GM19397 (cell line): ENCODE results near the gene CLUH.

ENCODE experiments used
- ATAC-seq: cut with Tn5 transposase; IDR thresholded peaks from one replicate; pipeline ENCODE4 v1.9.1; 2021; ENCODE audit warnings: mild to moderate bottlenecking, moderate library complexity; ENCODE audit not compliant: unreplicated experiment

CLUH gene

GRCh38 chr17:2711608-2712299 lies at the start of gene CLUH:
TSS of gene CLUH (minus strand) at chr17:2711764. CDS start at chr17:2711661, 103 bp downstream.
- ATAC-seq, result peak; percentile 76

- no peak for ATAC-seq
Measured at GRCh38 chr17:2758870-2759269, 47.3 kb upstream of the CLUH start.

GRCh38 chr17:2755891-2756724 lies 44.5 kb upstream of the CLUH start:
- no peak for ATAC-seq

- ATAC-seq, result no peak
Measured at GRCh38 chr17:2751491-2751890, 39.9 kb upstream of the CLUH start.

- no peak for ATAC-seq
Measured at GRCh38 chr17:2750721-2751120, 39.2 kb upstream of the CLUH start.

DNA sequence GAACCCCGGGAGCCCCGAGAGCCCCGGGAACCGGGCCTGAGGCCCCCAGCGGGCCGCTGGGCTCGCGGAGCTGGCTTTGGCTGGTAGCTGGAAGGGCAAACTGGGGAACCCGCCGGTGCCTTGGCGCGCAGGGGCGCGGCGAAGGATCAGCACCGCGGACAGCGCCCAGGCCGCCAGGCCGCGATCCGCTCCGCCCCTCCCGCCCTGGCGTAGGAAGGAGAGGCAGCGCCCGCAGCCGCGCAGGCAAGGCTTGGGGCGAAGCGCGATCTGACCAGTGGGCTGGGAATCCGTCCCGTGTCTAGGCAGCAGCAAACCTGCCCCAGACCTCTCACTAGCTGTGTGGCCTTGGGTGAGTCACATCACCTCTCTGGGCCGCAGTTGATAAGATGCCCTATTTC lies 38.2 kb upstream of the CLUH start:
- ATAC-seq, result no peak

GRCh38 chr17:2749058-2749783 lies 37.7 kb upstream of the CLUH start, which contains the start of gene CCDC92B:
TSS of gene CCDC92B (minus strand) at chr17:2749652. CDS start at chr17:2735145, 14,507 bp downstream.
- no peak for ATAC-seq

- no peak for ATAC-seq
Measured at GRCh38 chr17:2745317-2746037, 33.9 kb upstream of the CLUH start.

DNA sequence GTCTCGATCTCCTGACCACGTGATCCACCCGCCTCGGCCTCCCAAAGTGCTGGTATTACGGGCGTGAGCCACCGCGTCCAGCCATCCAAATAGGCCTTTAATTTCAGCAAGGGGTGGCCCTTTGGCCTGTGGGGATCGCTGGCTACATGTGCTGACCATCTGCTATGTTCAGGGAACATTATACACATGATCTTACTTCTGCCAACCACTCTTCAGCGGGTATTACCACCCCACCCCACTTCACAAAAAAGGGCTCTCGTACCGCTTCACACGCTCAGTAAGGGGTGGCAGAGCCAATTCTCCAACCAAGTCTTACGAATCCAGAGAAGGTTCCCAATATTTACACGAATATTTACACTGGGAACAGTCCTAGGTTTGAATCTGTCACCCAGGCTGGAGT lies 26.1 kb upstream of the CLUH start:
- ATAC-seq, result no peak

DNA sequence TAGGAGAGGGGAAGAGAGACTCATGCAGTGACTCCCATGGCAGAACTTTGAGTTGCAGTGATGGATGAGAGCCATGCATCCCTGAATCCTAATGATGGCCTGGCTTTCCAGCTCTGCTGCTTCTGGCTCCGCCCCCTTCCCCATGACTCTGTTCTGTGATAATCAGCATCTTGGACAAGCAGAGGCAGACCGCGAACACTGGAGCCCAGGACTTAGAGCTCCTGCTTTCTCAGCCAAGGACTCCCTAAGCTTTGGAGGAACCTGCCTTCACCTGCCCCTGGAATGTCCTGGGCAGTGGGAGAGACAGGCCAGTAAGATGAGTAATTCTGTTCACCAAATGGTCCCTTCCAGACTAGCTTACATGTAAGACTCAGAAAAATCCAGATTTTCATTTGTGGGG lies 25.4 kb upstream of the CLUH start:
- no peak for ATAC-seq

GRCh38 chr17:2735896-2736295 lies 24.3 kb upstream of the CLUH start:
- ATAC-seq, result no peak

DNA sequence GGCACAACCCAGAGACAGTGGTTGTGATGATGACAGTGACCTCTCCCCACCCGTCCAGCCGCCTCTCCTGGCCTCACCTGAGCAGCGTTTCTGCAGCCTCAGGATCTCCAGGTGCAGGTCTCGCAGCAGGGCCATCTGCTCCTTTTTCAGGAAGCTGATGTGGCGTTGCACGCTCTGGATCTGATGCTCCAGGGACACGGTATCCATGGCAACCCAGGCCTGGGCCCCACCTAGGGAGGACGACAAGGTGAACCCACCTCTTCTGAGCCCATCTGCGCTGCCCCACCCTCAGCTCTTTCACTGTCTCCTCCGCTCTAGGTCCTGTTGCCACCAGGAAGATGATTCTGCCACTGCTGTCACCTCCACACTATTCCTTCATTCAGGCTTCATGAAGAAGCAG lies 23.4 kb upstream of the CLUH start:
- ATAC-seq, result no peak

GRCh38 chr17:2731807-2732206 lies 20.2 kb upstream of the CLUH start:
- ATAC-seq, result no peak

DNA sequence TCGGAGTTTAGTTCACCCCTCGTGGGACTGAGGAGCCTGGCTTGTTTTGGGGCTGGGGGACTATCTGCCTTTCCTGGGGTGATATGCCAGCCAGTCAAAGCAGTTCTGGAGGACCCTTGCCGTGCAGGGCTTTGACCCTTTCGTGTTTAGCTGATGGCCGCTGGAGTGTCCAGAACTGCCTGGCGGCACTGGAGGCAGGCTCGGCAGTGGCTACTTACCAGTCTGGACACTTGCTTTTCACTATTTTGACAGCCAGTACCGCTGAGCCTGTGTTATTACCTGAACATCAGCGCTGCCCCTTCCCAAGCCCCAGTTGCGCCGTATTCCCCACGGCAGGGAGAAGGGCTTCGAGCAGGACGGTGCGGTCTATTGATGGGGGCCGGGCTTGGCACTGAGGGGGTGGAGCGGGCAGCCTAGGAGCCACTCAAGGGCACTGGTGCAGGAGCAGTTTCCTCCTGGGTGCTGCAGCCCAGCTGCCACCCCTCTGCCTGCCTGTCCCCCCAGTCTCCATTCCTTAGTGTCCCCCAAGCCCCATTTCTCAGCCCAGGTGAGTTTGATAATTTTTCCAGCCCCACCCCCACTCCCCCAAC lies 19.3 kb upstream of the CLUH start:
- ATAC-seq, result no peak

- ATAC-seq, result no peak
Measured at GRCh38 chr17:2724784-2725164, 13.2 kb upstream of the CLUH start.

- no peak for ATAC-seq
Measured at GRCh38 chr17:2723997-2724783, 12.6 kb upstream of the CLUH start.

GRCh38 chr17:2723505-2723996 lies 12.0 kb upstream of the CLUH start:
- ATAC-seq, result no peak

DNA sequence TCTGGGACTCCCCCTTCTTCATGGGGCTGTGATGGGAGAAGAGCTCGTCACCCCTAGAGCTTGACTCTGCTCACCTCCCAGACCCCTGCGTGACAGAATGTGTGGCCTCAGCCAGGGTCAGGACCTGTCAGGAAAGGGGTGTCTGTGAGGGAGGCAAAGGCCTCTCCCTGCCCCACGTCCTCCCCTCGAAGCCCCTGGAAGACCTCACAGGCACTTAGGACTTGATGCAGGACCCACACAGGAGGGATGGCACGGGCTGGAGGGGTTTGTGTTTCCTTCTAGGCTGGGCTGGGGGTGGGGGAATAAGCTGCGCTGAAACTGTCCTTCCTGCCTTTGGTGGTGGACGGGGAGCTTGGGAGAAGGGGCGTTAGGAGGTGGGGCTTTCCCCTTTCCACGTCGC lies 11.0 kb upstream of the CLUH start:
- no peak for ATAC-seq

- ATAC-seq, result no peak
Measured at GRCh38 chr17:2721603-2722002, 10.0 kb upstream of the CLUH start.

DNA sequence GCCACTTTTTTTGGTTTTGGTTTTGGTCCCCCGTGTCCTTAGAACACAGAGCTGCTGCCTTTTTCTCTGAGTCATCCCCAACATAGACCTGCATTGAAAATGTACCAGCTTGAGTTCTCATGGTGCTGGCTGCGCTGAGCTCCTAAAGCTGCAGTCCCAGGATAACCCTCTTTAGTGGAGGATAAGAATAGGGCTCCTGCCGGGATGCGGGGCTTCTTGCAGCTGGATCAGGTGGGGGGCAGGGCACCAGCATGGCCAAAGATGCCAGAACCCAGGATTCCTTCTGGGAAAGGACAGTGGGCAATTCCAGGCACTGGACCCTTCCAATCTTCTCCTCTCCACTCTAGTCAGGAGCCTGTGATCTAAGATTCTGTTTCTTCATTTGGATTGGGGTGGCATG lies 8.3 kb upstream of the CLUH start:
- ATAC-seq, result no peak
